GM23248 (cell line): Measurements from ENCODE around the gene TSPAN14.

ENCODE experiments used
- EZH2 ChIP-seq: fragments of 200-600 bp; sonication (generic); IDR thresholded peaks from 2 replicates; pipeline ENCODE4 v1.6.1; 2018; ENCODE audit warnings: antibody characterized with exemption, mild to moderate bottlenecking; ENCODE audit not compliant: insufficient read depth, poor library complexity, severe bottlenecking
- EZH2phosphoT487 ChIP-seq: fragments of 200-600 bp; sonication (generic); IDR thresholded peaks from 2 replicates; pipeline ENCODE4 v1.6.1; 2018; ENCODE audit warnings: antibody characterized with exemption, moderate library complexity, mild to moderate bottlenecking, low read depth; ENCODE audit not compliant: insufficient read depth

DNA sequence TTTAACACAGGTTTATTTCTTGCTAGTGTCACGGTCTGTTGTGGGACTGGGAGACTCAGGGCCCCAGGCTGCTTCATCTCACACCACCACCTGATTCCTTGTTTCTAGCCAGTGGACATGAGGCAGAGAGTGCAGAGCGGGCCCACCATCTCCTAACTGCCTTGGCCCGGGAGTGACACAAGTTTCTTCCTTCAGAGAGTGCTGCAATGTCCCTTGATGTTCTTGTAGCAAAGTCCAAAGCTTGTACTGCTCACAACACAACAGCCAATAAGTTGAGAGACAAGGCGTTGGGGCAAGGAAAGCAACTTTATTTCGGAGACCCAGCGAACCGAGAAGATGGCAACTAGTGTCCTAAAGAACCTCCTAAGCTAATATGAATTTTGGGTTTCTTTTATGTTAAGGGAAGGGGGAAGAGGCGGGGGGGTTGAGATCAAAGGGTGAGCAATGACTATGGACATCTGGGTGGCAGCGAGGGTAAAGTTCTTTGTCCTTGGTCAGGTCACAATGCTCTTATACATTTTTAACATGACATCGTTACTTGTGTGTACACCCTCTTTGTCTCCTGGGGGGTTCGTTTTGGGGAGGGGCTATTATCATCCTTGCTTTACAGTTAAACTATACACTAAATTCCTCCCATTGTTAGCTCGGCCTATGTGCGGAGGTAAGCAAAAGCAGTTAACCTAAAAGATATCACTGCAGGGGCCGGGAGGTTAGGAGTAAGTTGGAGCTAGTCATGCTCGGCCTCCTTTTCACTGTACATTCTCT lies 115.2 kb downstream of the TSPAN14 start:
- no peak for TF ChIP-seq EZH2
- TF ChIP-seq EZH2phosphoT487: no peak
